Ovary (tissue), 3 donors: Measurements from ENCODE around the gene HIPK1.

Experiments used
- EP300 ChIP-seq: sonication (generic); formaldehyde crosslinking; IDR thresholded peaks from one replicate; pipeline ENCODE4 v1.6.1; 2017; ENCODE audit warnings: antibody characterized with exemption
- TF ChIP-seq, protein P1 (sequence below), 3 donors: fragments of 450-650 bp in 2 of 3; fragments of 200-600 bp in 1 of 3; IDR thresholded peaks; one replicate each; pipeline versions ENCODE4 v1.5.1 to v1.8.0; 2016 to 2022; ENCODE audit warnings: antibody characterized with exemption in 3 of 3, mild to moderate bottlenecking in 1 of 3
- donor health status: DM: no; HTN: no; CAD: no.

DNA sequence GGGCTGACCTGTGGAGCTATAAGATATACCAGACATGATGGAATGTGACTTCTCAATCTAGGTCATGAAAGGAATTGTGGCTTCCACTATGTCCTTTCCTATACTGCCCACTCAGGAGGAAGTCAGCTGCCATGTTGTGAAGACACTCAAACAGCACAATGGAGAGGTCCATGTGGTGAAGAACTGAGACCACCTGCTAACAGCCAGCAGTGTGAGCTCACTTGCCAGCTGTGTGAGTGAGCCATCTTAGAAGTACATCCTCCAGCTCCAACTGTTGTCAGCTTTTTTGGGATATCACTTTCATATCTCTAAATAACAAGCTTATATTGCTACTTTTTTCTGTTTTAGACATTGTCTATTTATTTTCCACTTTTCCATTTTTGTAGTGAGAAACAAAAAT, 79.9 kb downstream of the HIPK1 start:
- no peak for TF ChIP-seq EP300
- TF ChIP-seq, protein P1, sequence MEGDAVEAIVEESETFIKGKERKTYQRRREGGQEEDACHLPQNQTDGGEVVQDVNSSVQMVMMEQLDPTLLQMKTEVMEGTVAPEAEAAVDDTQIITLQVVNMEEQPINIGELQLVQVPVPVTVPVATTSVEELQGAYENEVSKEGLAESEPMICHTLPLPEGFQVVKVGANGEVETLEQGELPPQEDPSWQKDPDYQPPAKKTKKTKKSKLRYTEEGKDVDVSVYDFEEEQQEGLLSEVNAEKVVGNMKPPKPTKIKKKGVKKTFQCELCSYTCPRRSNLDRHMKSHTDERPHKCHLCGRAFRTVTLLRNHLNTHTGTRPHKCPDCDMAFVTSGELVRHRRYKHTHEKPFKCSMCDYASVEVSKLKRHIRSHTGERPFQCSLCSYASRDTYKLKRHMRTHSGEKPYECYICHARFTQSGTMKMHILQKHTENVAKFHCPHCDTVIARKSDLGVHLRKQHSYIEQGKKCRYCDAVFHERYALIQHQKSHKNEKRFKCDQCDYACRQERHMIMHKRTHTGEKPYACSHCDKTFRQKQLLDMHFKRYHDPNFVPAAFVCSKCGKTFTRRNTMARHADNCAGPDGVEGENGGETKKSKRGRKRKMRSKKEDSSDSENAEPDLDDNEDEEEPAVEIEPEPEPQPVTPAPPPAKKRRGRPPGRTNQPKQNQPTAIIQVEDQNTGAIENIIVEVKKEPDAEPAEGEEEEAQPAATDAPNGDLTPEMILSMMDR (IDR thresholded peaks at IDR 0.05) = no peak
